LNCaP clone FGC (cell line): Measurements from ENCODE around the gene IL11RA.
A peak's percentile ranks its signal among the peaks of the same experiment; 100 is the strongest.

Source experiments
- DNase-seq: peaks from one replicate; pipeline ENCODE4 v3.0.0-alpha.2; 2011; ENCODE audit warnings: low read depth
- H3K4me3 ChIP-seq: 2 replicates; pipeline ENCODE4 v1.5.1; 2011; ENCODE audit warnings: mild to moderate bottlenecking, low read depth, low read length, control low read depth
- CTCF ChIP-seq: IDR thresholded peaks from 2 replicates; pipeline ENCODE4 v1.5.1; 2012; ENCODE audit warnings: mild to moderate bottlenecking; ENCODE audit not compliant: control insufficient read depth, insufficient read depth; ENCODE audit errors: extremely low read depth

The IL11RA gene

DNA sequence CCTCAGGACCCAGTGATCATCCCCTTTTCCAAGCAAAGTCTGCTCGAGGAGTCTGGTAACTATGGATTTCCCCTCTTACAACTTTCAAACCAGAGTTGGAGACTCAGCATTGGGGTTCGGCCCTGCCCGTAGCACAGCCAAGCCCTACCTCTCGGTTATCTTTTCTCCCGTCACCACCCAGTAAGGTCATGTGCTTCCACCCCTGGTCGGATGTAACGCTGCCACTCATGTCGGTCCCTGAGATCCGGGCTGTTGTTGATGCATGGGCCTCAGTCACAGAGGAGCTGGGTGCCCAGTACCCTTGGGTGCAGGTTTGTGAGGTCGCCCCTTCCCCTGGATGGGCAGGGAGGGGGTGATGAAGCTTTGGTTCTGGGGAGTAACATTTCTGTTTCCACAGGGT is 4.3 kb upstream of the IL11RA start:
- no peak for DNase-seq
- TF ChIP-seq CTCF, result no peak
- H3K4me3 ChIP-seq, result peak overlapping the region; percentile 71

DNA sequence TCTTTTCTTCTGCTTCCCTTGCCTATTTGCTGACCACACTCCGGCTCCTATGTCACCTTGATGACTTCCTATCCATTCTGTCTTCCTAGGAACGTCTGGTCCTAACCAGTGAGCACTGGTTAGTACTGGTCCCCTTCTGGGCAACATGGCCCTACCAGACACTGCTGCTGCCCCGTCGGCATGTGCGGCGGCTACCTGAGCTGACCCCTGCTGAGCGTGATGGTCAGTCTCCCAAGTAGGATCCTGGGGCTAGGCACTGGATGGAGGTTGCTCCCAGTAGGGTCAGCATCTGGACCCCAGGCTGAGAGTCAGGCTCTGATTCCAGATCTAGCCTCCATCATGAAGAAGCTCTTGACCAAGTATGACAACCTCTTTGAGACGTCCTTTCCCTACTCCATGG is 3.3 kb upstream of the IL11RA start:
- no peak for DNase-seq
- H3K4me3 ChIP-seq, result no peak overlapping the region
- no peak for TF ChIP-seq CTCF

DNA sequence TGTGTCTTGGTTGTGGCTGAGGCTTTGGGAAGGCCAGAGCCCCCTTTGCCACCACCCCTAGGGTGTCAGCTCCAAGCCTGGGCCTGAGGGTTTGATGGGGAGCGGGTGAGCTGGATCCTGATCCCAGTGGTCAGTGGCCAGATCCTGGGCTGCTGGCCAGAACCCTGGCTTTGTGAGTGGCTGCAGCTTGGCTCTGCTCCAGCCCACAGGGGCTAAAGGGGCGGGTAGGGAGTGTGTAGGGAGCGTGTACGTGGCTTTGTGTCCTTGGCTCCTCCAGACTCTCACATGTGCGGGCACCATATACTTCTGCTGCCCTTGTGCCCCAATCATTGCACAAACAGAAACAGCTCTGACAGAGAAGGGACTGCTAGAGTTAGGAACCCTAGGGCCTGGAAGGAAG is 1.2 kb upstream of the IL11RA start:
- no peak for DNase-seq
- TF ChIP-seq CTCF, result no peak
- H3K4me3 ChIP-seq, result no peak overlapping the region; the same call in 1 of the 2 replicates

- peak overlapping the region; percentile 55 for H3K4me3 ChIP-seq
- DNase-seq, result peak; percentile 45
- no peak for TF ChIP-seq CTCF
These were observed 664 bp upstream of the IL11RA start for GRCh38 chr9:34651321-34651720.

- no peak for DNase-seq
- peak overlapping the region; percentile 55 for H3K4me3 ChIP-seq
- no peak for TF ChIP-seq CTCF
These were observed 616 bp downstream of the IL11RA start for GRCh38 chr9:34652602-34653000.

DNA sequence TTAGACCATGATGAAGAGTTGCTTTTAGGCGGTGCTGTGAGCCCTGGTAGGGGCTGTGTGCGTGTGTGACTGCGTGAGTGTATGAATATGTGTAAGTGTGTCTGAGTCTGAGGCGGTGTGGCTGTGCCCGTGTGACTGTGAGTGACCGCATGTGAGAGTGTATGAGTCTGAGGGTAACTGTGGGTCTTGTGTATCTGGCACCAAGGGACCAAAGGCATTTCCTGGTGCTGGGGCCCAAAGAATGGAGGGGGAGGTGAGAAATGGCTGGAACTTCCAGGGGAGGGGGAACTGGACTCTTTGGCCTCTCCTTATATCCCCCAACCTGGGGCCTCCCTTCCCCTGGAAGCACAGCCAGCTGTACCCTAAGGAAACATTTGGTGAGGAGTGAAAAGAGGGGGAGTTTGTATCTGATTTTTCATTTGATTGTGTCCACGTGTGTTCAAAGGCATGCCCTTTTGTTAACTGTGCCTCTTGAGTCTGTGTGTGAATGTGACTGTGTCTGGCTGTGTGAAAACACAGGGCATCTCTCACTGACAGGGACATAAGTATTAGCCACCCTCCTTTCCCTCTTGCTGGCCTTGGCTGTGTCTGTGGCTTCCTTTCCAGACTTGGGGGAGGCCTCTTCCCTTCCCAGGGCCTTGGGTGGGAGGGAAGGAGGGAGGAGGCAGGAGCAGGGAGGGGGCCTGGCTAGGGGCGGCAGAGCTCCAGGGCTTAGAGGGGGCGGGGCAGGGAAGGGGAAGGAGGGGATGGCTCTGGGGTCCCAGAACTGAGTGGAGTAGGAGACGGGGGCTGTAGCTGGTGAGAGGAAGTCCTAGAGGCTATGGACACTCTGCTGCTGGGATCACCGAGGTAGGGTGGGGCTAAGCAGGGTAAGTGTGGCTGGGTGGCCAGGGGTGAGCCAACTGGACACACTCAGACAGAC is 1.4 kb downstream of the IL11RA start:
- DNase-seq, result no peak
- H3K4me3 ChIP-seq, result no peak overlapping the region
- TF ChIP-seq CTCF, result no peak
